ENCODE data around the gene ASB2. TPM values are rescaled to one million over a fixed set of nuclear protein-coding genes. Genes with fewer than 3 reads are reported as not detected.

ASB2 gene
- total and polyA plus RNA-seq, 2 of the 13 experiments (the other 11 are each of a cell fraction or from before 2014, with no cell fraction given) = 0.82 to 4.1 TPM

GRCh38 chr14:93954900-93955849 is 21.2 kb downstream of the ASB2 start:
- Histone ChIP-seq H3K27me3 (ENCODE audit: control insufficient read depth in 1 of 2, insufficient read depth in 2 of 2, low read length in 2 of 2) (no peaks in the 10 kb centered on the region), H3K36me3 (replicated peaks in 1 of 2; ENCODE audit: control insufficient read depth in 1 of 2, insufficient read depth in 2 of 2, low read length in 2 of 2) (no peaks in the 10 kb centered on the region), H3K9ac (ENCODE audit: insufficient read depth, low read depth, low read length) (peak overlapping the region; percentile 55; the same call in 1 of the 2 replicates), H4K20me1 (ENCODE audit: insufficient read depth, low read length) (no peaks in the 10 kb centered on the region), H3K4me1 (ENCODE audit: insufficient read depth, low read length) (peaks cover 80% of the 10 kb centered on the region), H3K4me3 (replicated peaks in 1 of 3; ENCODE audit: insufficient read depth in 1 of 3, low read depth in 2 of 3, low read length in 3 of 3) (peak overlapping the region; percentile 33 to 63 (median 43)), H3K27ac (ENCODE audit: extremely low read length, insufficient read depth, low read length) (no peak overlapping the region), H2AFZ (ENCODE audit: low read length) (no peak overlapping the region), H3K79me2 (ENCODE audit: insufficient read depth, low read length) (no peaks in the 10 kb centered on the region), H3K9me3 (ENCODE audit: low read length) (no peaks in the 10 kb centered on the region), H3K4me2 (ENCODE audit: low read depth, low read length) (peak overlapping the region; percentile 98)
- 46% methylated on average over 13 of the region's 19 CpGs for WGBS (ENCODE audit: low lambda C conversion rate)
- ATAC-seq (no peak), DNase-seq (ENCODE audit: low spot score) (no peak), FAIRE-seq (no peak)
- ChIA-PET CTCF (ENCODE audit: low intra/inter-chr PET ratio, low total read pairs) (no interaction called here), POLR2A (interaction anchor here (0.6 to 2.4 kb wide), 7 partner anchors 9 to 109 kb away, joined by 3 to 11 read pairs (median 3); no protein-coding TSS in a partner anchor)
- no TSS peak for BruUV-seq (replicated peaks)
- intact Hi-C loops (cut with micrococcal nuclease; ENCODE audit: unreplicated experiment) (loop anchor here (10.0 kb wide), 1 partner anchor 180 kb away; no protein-coding TSS in a partner anchor), in situ Hi-C loops (cut with HindIII; ENCODE audit: extremely low pct_ligation_motif_present, low pct_unique_long_range_greater_than_20kb) (no loop called here)
- TF ChIP-seq SAP130 (CRISPR knock-in tag; IDR thresholded peaks at IDR 0.05; ENCODE audit: low read depth) (peak; percentile 24; the same call in 1 of the 2 replicates), ZSCAN25 (CRISPR knock-in tag; IDR thresholded peaks at IDR 0.05) (no peak), CTCF (CRISPR knock-in tag; IDR thresholded peaks at IDR 0.05) (no peak), GTF2F1 (IDR thresholded peaks at IDR 0.05; ENCODE audit: low read length) (no peak), CHD4 (IDR thresholded peaks at IDR 0.05; ENCODE audit: borderline replicate concordance, low read length) (0 out of 2 replicates have a peak, but pooled peaks have one; percentile 26), ZNF629 (CRISPR knock-in tag; conservative IDR thresholded peaks at IDR 0.05) (peak; percentile 98), ADNP (CRISPR knock-in tag; IDR thresholded peaks at IDR 0.05) (peak; percentile 58; the same call in 1 of the 2 replicates), ZBTB38 (CRISPR knock-in tag; IDR thresholded peaks at IDR 0.05) (peak; percentile 50; the same call in 1 of the 2 replicates), ZGPAT (CRISPR knock-in tag; IDR thresholded peaks at IDR 0.05) (peak; percentile 30; the same call in 1 of the 2 replicates), ZNF24 (IDR thresholded peaks at IDR 0.05) (peak; percentile 46; the same call in 1 of the 2 replicates), KAT8 (CRISPR knock-in tag; IDR thresholded peaks at IDR 0.05) (no peak), ZNF44 (CRISPR knock-in tag; IDR thresholded peaks at IDR 0.05) (no peak), HDAC1 (CRISPR knock-in tag; IDR thresholded peaks at IDR 0.05) (0 out of 2 replicates have a peak, but pooled peaks have one; percentile 46), EED (CRISPR knock-in tag; IDR thresholded peaks at IDR 0.05) (peak; percentile 81; the same call in 1 of the 2 replicates), MAZ (IDR thresholded peaks at IDR 0.05; ENCODE audit: borderline replicate concordance, low read depth, low read length) (no peak), MAZ (CRISPR knock-in tag; IDR thresholded peaks at IDR 0.05; ENCODE audit: low read depth) (peak; percentile 52; the same call in 1 of the 2 replicates), EP300 (IDR thresholded peaks at IDR 0.05; ENCODE audit: low read depth in 2 of 2, low read length in 2 of 2) (no peak), EP300 (CRISPR knock-in tag; IDR thresholded peaks at IDR 0.05; ENCODE audit: borderline replicate concordance) (no peak), ZNF772 (CRISPR knock-in tag; IDR thresholded peaks at IDR 0.05) (0 out of 2 replicates have a peak, but pooled peaks have one; percentile 27)
- TF ChIP-seq, protein P1, sequence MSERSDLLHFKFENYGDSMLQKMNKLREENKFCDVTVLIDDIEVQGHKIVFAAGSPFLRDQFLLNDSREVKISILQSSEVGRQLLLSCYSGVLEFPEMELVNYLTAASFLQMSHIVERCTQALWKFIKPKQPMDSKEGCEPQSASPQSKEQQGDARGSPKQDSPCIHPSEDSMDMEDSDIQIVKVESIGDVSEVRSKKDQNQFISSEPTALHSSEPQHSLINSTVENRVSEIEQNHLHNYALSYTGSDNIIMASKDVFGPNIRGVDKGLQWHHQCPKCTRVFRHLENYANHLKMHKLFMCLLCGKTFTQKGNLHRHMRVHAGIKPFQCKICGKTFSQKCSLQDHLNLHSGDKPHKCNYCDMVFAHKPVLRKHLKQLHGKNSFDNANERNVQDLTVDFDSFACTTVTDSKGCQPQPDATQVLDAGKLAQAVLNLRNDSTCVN (CRISPR knock-in tag; IDR thresholded peaks at IDR 0.05; ENCODE audit: borderline replicate concordance) = 0 out of 2 replicates have a peak, but pooled peaks have one; percentile 29
